GM12878 (cell line): Measurements from ENCODE around the gene ZBTB24. TPM values are rescaled to one million over a fixed set of nuclear protein-coding genes. Genes with fewer than 3 reads are reported as not detected.

Experiments used
- ATAC-seq: fragments of 200-7000 bp; cut with Tn5 transposase; 3 replicates; pipeline ENCODE4 v1.9.1; 2020; ENCODE audit warnings: mild to moderate bottlenecking, moderate library complexity
- BruUV-seq: library from RNA; stranded (reverse); fragments of 400-500 nt; replicated peaks from 2 replicates; lab custom pipeline; 2021; lab: Mats Ljungman, UMichigan
- CTCF ChIA-PET: fragments of 300-600 bp; sonication (Branson Sonifier 250); formaldehyde crosslinking; extraction: SDS; loops from one replicate; lab custom pipeline; 2021; ENCODE audit warnings: inconsistent platforms; lab: Yijun Ruan, JAX
- POLR2A ChIA-PET: fragments of 350-600 bp; formaldehyde crosslinking; extraction: SDS; loops from one replicate; lab custom pipeline; 2021; ENCODE audit warnings: inconsistent platforms; lab: Charles Lee
- RAD21 ChIA-PET: fragments of 300-600 bp; sonication (Branson Sonifier 250); formaldehyde crosslinking; loops from one replicate; lab custom pipeline; 2023; ENCODE audit warnings: antibody characterized with exemption; ENCODE audit not compliant: unreplicated experiment; lab: Charles Lee
- SMC1A ChIA-PET: fragments of 300-600 bp; sonication (Branson Sonifier 250); formaldehyde crosslinking; loops from one replicate; lab custom pipeline; 2023; ENCODE audit not compliant: unreplicated experiment, uncharacterized antibody; lab: Charles Lee
- DNase-seq: peaks from one replicate; pipeline ENCODE4 v3.0.0-alpha.2; 2011; ENCODE audit warnings: low read depth, low spot score
- FAIRE-seq: peaks from 3 replicates; lab custom pipeline; 2011; peaks lifted over from hg19 to GRCh38; lab: Jason Lieb, UNC
- H2AFZ ChIP-seq: 2 replicates; pipeline ENCODE4 v1.6.0; 2011; ENCODE audit warnings: low read depth, low read length, control low read depth; ENCODE audit not compliant: control insufficient read depth
- H3K27ac ChIP-seq: 2 replicates; pipeline ENCODE4 v1.5.1; 2011; ENCODE audit warnings: control low read depth; ENCODE audit not compliant: control insufficient read depth, insufficient read depth
- H3K27me3 ChIP-seq, 2 experiments: replicated peaks in 1 of 2; 2 replicates each; pipeline versions ENCODE4 v1.6.0 to v1.6.1; 2011; ENCODE audit warnings: low read length in 1 of 2; ENCODE audit not compliant: control insufficient read depth in 2 of 2, insufficient read depth in 2 of 2
- H3K36me3 ChIP-seq, 2 experiments: 2 replicates each; pipeline ENCODE4 v1.5.1; 2011; ENCODE audit warnings: low read length in 1 of 2; ENCODE audit not compliant: control insufficient read depth in 2 of 2, insufficient read depth in 2 of 2
- H3K4me1 ChIP-seq: 2 replicates; pipeline ENCODE4 v1.6.1; 2011; ENCODE audit warnings: mild to moderate bottlenecking, low read length, moderate library complexity, mixed read lengths; ENCODE audit not compliant: control insufficient read depth, insufficient read depth
- H3K4me2 ChIP-seq: 2 replicates; pipeline ENCODE4 v1.6.0; 2011; ENCODE audit warnings: control low read depth; ENCODE audit not compliant: control insufficient read depth, insufficient read depth
- H3K4me3 ChIP-seq: fragments of 200-600 bp; sonication (generic); 2 replicates; pipeline ENCODE4 v1.5.1; 2016
- H3K79me2 ChIP-seq: 2 replicates; pipeline ENCODE4 v1.6.0; 2011; ENCODE audit warnings: low read length; ENCODE audit not compliant: control insufficient read depth, insufficient read depth
- H3K9ac ChIP-seq: 2 replicates; pipeline ENCODE4 v1.8.0; 2011; ENCODE audit warnings: low read length, control low read depth, mixed read lengths; ENCODE audit not compliant: control insufficient read depth, insufficient read depth
- H3K9me3 ChIP-seq: replicated peaks from 3 replicates; pipeline ENCODE4 v1.5.1; 2011; ENCODE audit warnings: mild to moderate bottlenecking, low read length; ENCODE audit not compliant: control insufficient read depth, insufficient read depth
- H4K20me1 ChIP-seq: 2 replicates; pipeline ENCODE4 v1.6.0; 2011; ENCODE audit not compliant: control insufficient read depth, insufficient read depth
- ATF3 ChIP-seq: IDR thresholded peaks from 2 replicates; pipeline ENCODE4 v1.6.1; 2011; ENCODE audit warnings: low read depth, mild to moderate bottlenecking, low read length, moderate library complexity, borderline replicate concordance; ENCODE audit errors: extremely low read depth
- BCL3 ChIP-seq: IDR thresholded peaks from 2 replicates; pipeline ENCODE4 v1.6.1; 2011; ENCODE audit warnings: borderline replicate concordance, low read depth, mild to moderate bottlenecking, moderate library complexity, low read length; ENCODE audit not compliant: insufficient read depth, poor library complexity, severe bottlenecking
- CEBPB ChIP-seq, 2 experiments: fragments of 150-350 bp in 1 of 2; IDR thresholded peaks; 2 replicates each; pipeline ENCODE4 v1.6.1; 2012 to 2014; ENCODE audit warnings: low read depth in 2 of 2, low read length in 2 of 2, borderline replicate concordance in 1 of 2, inconsistent platforms in 1 of 2
- CHD1 ChIP-seq: IDR thresholded peaks from 2 replicates; pipeline ENCODE4 v1.6.1; 2012; ENCODE audit warnings: low read depth, low read length, improper control_type of control experiment
- EGR1 ChIP-seq, 2 experiments: IDR thresholded peaks; 1 replicate in 1 of 2; 2 replicates in 1 of 2; pipeline ENCODE4 v1.6.1; 2011 to 2012; ENCODE audit warnings: low read depth in 2 of 2, low read length in 2 of 2, borderline replicate concordance in 1 of 2, mild to moderate bottlenecking in 1 of 2, moderate library complexity in 1 of 2
- IKZF1 ChIP-seq: fragments of 450-650 bp; conservative IDR thresholded peaks from 2 replicates; pipeline ENCODE4 v1.6.1; 2017; ENCODE audit warnings: antibody characterized with exemption, mild to moderate bottlenecking
- NR2C1 ChIP-seq: fragments of 450-650 bp; IDR thresholded peaks from 2 replicates; pipeline ENCODE4 v1.6.1; 2017; ENCODE audit warnings: antibody characterized with exemption, mild to moderate bottlenecking, moderate library complexity
- NR2F1 ChIP-seq: fragments of 450-650 bp; conservative IDR thresholded peaks from 2 replicates; pipeline ENCODE4 v1.6.1; 2017; ENCODE audit warnings: mild to moderate bottlenecking
- TBL1XR1 ChIP-seq: IDR thresholded peaks from 2 replicates; pipeline ENCODE4 v1.6.1; 2012; ENCODE audit warnings: low read depth, low read length, improper control_type of control experiment
- ZBED1 ChIP-seq: IDR thresholded peaks from 2 replicates; pipeline ENCODE4 v1.6.1; 2016; ENCODE audit warnings: borderline replicate concordance
- WGBS: methylation state at CpG from one replicate; pipeline ENCODE4 v1.1.6; 2016; ENCODE audit warnings: low lambda C conversion rate; ENCODE audit not compliant: insufficient replicate concordance, insufficient coverage; ENCODE audit errors: missing lambda C conversion rate; 5-methylcytosine and 5-hydroxymethylcytosine counted together
- in situ Hi-C: fragments of 300-500 bp; cut with MboI; formaldehyde crosslinking; loops from 9 replicates; pipeline ENCODE4 v1.14.3; 2018; ENCODE audit warnings: mixed read lengths
- intact Hi-C: fragments of 100-400 bp; cut with micrococcal nuclease; formaldehyde crosslinking; loops from one replicate; pipeline ENCODE4 v1.14.2; 2022; ENCODE audit not compliant: unreplicated experiment
- polyA plus RNA-seq, 11 experiments: library from polyadenylated mRNA; depleted of rRNA in 4 of 11; unstranded in 6 of 11; stranded (reverse) in 5 of 11; fragments of >200 nt; fragmentation: Nextera tagmentation in 4 of 11; fragmentation: Illumina TruSeq in 1 of 11; extraction: Ambion mirVana in 4 of 11; extraction: Trizol in 1 of 11; gene quantifications; 1 replicate in 1 of 11; 2 replicates in 10 of 11; pipeline versions ENCODE4 v1.2.1 to v1.2.3, GENCODE V29; 2011 to 2016; ENCODE audit warnings: inconsistent platforms in 2 of 11, missing spikeins in 2 of 11, low read depth in 1 of 11
- total RNA-seq, 4 experiments: library from RNA; depleted of rRNA in 3 of 4; stranded (reverse); fragments of >200 nt in 3 of 4; fragmentation: Illumina TruSeq in 1 of 4; extraction: Trizol in 1 of 4; gene quantifications; 2 replicates each; pipeline versions ENCODE4 v1.2.1 to v1.2.3, GENCODE V29; 2013 to 2021

Gene ZBTB24
- total and polyA plus RNA-seq, 10 of the 15 experiments (the other 5 are each of a cell fraction or from before 2014, with no cell fraction given), result 2.9 to 17.7 (median 8.5) TPM

- no peak overlapping the region for H3K4me3 ChIP-seq
- no peak for ATAC-seq
- BruUV-seq, result no TSS peak
- H3K36me3 ChIP-seq, result peaks cover 12 to 24% of the 10 kb centered on the region in 2 experiments
- ChIA-PET SMC1A (interaction anchor here (0.6 to 3.0 kb wide), 4 partner anchors 8 to 100 kb away, joined by 3 to 16 read pairs (median 6); no protein-coding TSS in a partner anchor), RAD21 (interaction anchor here (1.8 to 2.5 kb wide), 2 partner anchors 11 to 20 kb away, joined by 6 to 12 read pairs; no protein-coding TSS in a partner anchor), POLR2A (interaction anchor here (0.6 to 1.0 kb wide), 2 partner anchors 15 to 105 kb away, joined by 3 to 4 read pairs; partner anchors contain the start of gene MICAL1), CTCF (interaction anchor here (1.7 to 3.0 kb wide), 5 partner anchors 8 to 17 kb away, joined by 5 to 13 read pairs (median 7); partner anchors contain the start of gene ZBTB24)
- no peaks in the 10 kb centered on the region for H3K9me3 ChIP-seq
- in situ Hi-C loops, result no loop called here
- intact Hi-C loops, result loop anchor here (10.0 kb wide), 1 partner anchor 714 kb away; the partner anchor contains the start of gene CDC40
- DNase-seq, result no peak
- peak overlapping the region; percentile 62 for H3K27ac ChIP-seq
- no peak overlapping the region for H3K9ac ChIP-seq
- H3K79me2 ChIP-seq, result peaks cover 33% of the 10 kb centered on the region
- H3K4me1 ChIP-seq, result peaks cover 28% of the 10 kb centered on the region
- no peaks in the 10 kb centered on the region; the same call in 1 of the 2 replicates for H4K20me1 ChIP-seq
- TF ChIP-seq CEBPB (IDR thresholded peaks at IDR 0.05; ENCODE audit: borderline replicate concordance in 1 of 2, low read depth in 2 of 2, low read length in 2 of 2), result no peak
- no peak for TF ChIP-seq ZBED1
- no peak for TF ChIP-seq TBL1XR1
- TF ChIP-seq NR2F1, result peak; percentile 27; the same call in 1 of the 2 replicates
- TF ChIP-seq NR2C1, result no peak
- no peak for TF ChIP-seq BCL3
- TF ChIP-seq ATF3, result no peak
- 0 out of 2 replicates have a peak, but pooled peaks have one; percentile 10 for TF ChIP-seq IKZF1
- TF ChIP-seq EGR1 (IDR thresholded peaks at IDR 0.05; ENCODE audit: borderline replicate concordance in 1 of 2, low read depth in 2 of 2, low read length in 2 of 2), result no peak
- no peak for TF ChIP-seq CHD1
- no peak overlapping the region for H3K4me2 ChIP-seq
- WGBS, result 93% methylated on average over 5 of the region's 5 CpGs
- H2AFZ ChIP-seq, result no peak overlapping the region
- H3K27me3 ChIP-seq, result no peaks in the 10 kb centered on the region
- no peak for FAIRE-seq
These were observed 11.8 kb downstream of the ZBTB24 start for GRCh38 chr6:109471105-109471810.
